SU-DHL-6 (cell line): Measurements from ENCODE around the gene DMD.

Experiments used
- H2AFZ ChIP-seq: fragments of 200-600 bp; sonication (generic); 2 replicates; pipeline ENCODE4 v1.6.1; 2014; ENCODE audit warnings: low read depth, mild to moderate bottlenecking, moderate library complexity, mixed read lengths, antibody characterized with exemption, low read length; ENCODE audit not compliant: severe bottlenecking
- H3F3A ChIP-seq: fragments of 200-600 bp; shearing (Covaris generic); 2 replicates; pipeline ENCODE4 v1.6.0; 2016; ENCODE audit warnings: antibody characterized with exemption, mild to moderate bottlenecking; ENCODE audit not compliant: insufficient read depth
- H3K27ac ChIP-seq: fragments of 200-600 bp; sonication (generic); 2 replicates; pipeline ENCODE4 v1.5.1; 2016; ENCODE audit warnings: low read depth, mild to moderate bottlenecking, low read length, moderate library complexity, mixed read lengths
- H3K27me3 ChIP-seq: fragments of 200-600 bp; sonication (generic), shearing (Covaris generic); 2 replicates; pipeline ENCODE4 v1.6.0; 2014; ENCODE audit warnings: mild to moderate bottlenecking, low read length
- H3K36me3 ChIP-seq: fragments of 200-600 bp; sonication (generic); 2 replicates; pipeline ENCODE4 v1.6.1; 2014; ENCODE audit warnings: mild to moderate bottlenecking, low read length, mixed read lengths
- H3K4me2 ChIP-seq: fragments of 300-600, 200-600 bp; shearing (Covaris generic), sonication (generic); 2 replicates; pipeline ENCODE4 v1.6.0; 2014; ENCODE audit warnings: low read length, low read depth, mild to moderate bottlenecking; ENCODE audit not compliant: poor library complexity, severe bottlenecking
- H3K4me3 ChIP-seq: fragments of 200-600 bp; sonication (generic); 2 replicates; pipeline ENCODE4 v1.5.1; 2014; ENCODE audit warnings: antibody characterized with exemption, low read length, mild to moderate bottlenecking, mixed read lengths; ENCODE audit not compliant: insufficient read depth, poor library complexity, severe bottlenecking
- H3K79me2 ChIP-seq: fragments of 200-600 bp; sonication (generic); 2 replicates; pipeline ENCODE4 v1.6.1; 2014; ENCODE audit warnings: mild to moderate bottlenecking, low read length, moderate library complexity; ENCODE audit not compliant: insufficient read depth
- H3K9ac ChIP-seq: fragments of 200-600 bp; sonication (generic); 2 replicates; pipeline ENCODE4 v1.7.0; 2014; ENCODE audit warnings: mild to moderate bottlenecking, low read length
- H3K9me2 ChIP-seq: fragments of 200-600 bp; sonication (generic); replicated peaks from 2 replicates; pipeline ENCODE4 v1.6.1; 2014; ENCODE audit warnings: low read length; ENCODE audit not compliant: insufficient read depth
- H3K9me3 ChIP-seq: fragments of 200-600 bp; sonication (generic); 2 replicates; pipeline ENCODE4 v1.6.1; 2014; ENCODE audit warnings: low read length, mixed read lengths; ENCODE audit not compliant: insufficient read depth
- H4K20me1 ChIP-seq: fragments of 200-600 bp; sonication (generic); 2 replicates; pipeline ENCODE4 v1.6.1; 2014; ENCODE audit warnings: low read depth, mild to moderate bottlenecking, antibody characterized with exemption, low read length, moderate library complexity, mixed read lengths
- CTCF ChIP-seq: fragments of 200-600 bp; sonication (generic); IDR thresholded peaks from one replicate; pipeline ENCODE4 v1.5.1; 2017; ENCODE audit warnings: antibody characterized with exemption, mild to moderate bottlenecking, low read length, moderate library complexity; ENCODE audit not compliant: insufficient read depth, poor library complexity, severe bottlenecking
- EZH2phosphoT487 ChIP-seq: fragments of 200-600 bp; sonication (generic), shearing (Covaris generic); conservative IDR thresholded peaks from 2 replicates; pipeline ENCODE4 v1.6.1; 2018; ENCODE audit warnings: mild to moderate bottlenecking, antibody characterized with exemption, low read length, moderate library complexity, mixed read lengths

The DMD gene

GRCh38 chrX:31547416-31547815 lies 1663.9 kb downstream of the DMD start:
- no peaks in the 10 kb centered on the region for H3K9me3 ChIP-seq
- H3K4me2 ChIP-seq: no peak overlapping the region
- no peak for TF ChIP-seq EZH2phosphoT487
- TF ChIP-seq CTCF: no peak
- H3K27me3 ChIP-seq: no peaks in the 10 kb centered on the region
- H3K9me2 ChIP-seq: no peaks in the 10 kb centered on the region
- H3K27ac ChIP-seq: no peak overlapping the region
- no peaks in the 10 kb centered on the region for H4K20me1 ChIP-seq
- no peak overlapping the region for H3K9ac ChIP-seq
- H3F3A ChIP-seq: no peaks in the 10 kb centered on the region
- no peaks in the 10 kb centered on the region for H3K36me3 ChIP-seq
- H3K4me3 ChIP-seq: no peak overlapping the region
- no peak overlapping the region for H2AFZ ChIP-seq
- H3K79me2 ChIP-seq: no peaks in the 10 kb centered on the region

- H3K79me2 ChIP-seq: no peaks in the 10 kb centered on the region
- no peak overlapping the region for H3K9ac ChIP-seq
- no peaks in the 10 kb centered on the region for H3F3A ChIP-seq
- no peak overlapping the region for H3K4me2 ChIP-seq
- TF ChIP-seq CTCF (no peak), EZH2phosphoT487 (no peak)
- H3K36me3 ChIP-seq: no peaks in the 10 kb centered on the region
- no peak overlapping the region for H2AFZ ChIP-seq
- H3K27me3 ChIP-seq: no peaks in the 10 kb centered on the region
- H4K20me1 ChIP-seq: no peaks in the 10 kb centered on the region
- H3K27ac ChIP-seq: no peak overlapping the region
- no peaks in the 10 kb centered on the region for H3K9me2 ChIP-seq
- H3K4me3 ChIP-seq: no peak overlapping the region
- H3K9me3 ChIP-seq: no peaks in the 10 kb centered on the region
Observed at GRCh38 chrX:31546126-31546525, 1665.2 kb downstream of the DMD start.

GRCh38 chrX:31545726-31546125 lies 1665.6 kb downstream of the DMD start:
- no peak overlapping the region for H3K9ac ChIP-seq
- H3K27ac ChIP-seq: no peak overlapping the region
- H3K9me3 ChIP-seq: no peaks in the 10 kb centered on the region
- H2AFZ ChIP-seq: no peak overlapping the region
- no peaks in the 10 kb centered on the region for H3K79me2 ChIP-seq
- no peaks in the 10 kb centered on the region for H3K9me2 ChIP-seq
- H3K27me3 ChIP-seq: no peaks in the 10 kb centered on the region
- H3K4me3 ChIP-seq: no peak overlapping the region
- no peaks in the 10 kb centered on the region for H3F3A ChIP-seq
- no peaks in the 10 kb centered on the region for H4K20me1 ChIP-seq
- TF ChIP-seq EZH2phosphoT487 (no peak), CTCF (no peak)
- H3K4me2 ChIP-seq: no peak overlapping the region
- no peaks in the 10 kb centered on the region for H3K36me3 ChIP-seq
